Hepatocyte (in vitro differentiated cells): ENCODE data around the gene MYO18B. TPM values are rescaled to one million over a fixed set of nuclear protein-coding genes. Genes with fewer than 3 reads are reported as not detected.

ENCODE experiments used
- DNase-seq: peaks from one replicate; pipeline ENCODE4 v3.0.0-alpha.2; 2016; ENCODE audit warnings: low spot score
- H2AFZ ChIP-seq: fragments of 200-600 bp; sonication (generic); 2 replicates; pipeline ENCODE4 v1.6.0; 2016; ENCODE audit warnings: antibody characterized with exemption, mild to moderate bottlenecking
- H3K27ac ChIP-seq: fragments of 200-600 bp; sonication (generic); 2 replicates; pipeline ENCODE4 v1.5.1; 2016; ENCODE audit warnings: mild to moderate bottlenecking
- H3K27me3 ChIP-seq: fragments of 200-600 bp; sonication (generic); 2 replicates; pipeline ENCODE4 v1.6.1; 2016
- H3K36me3 ChIP-seq: fragments of 200-600 bp; sonication (generic); replicated peaks from 2 replicates; pipeline ENCODE4 v1.5.1; 2016; ENCODE audit warnings: low read depth; ENCODE audit not compliant: insufficient read depth
- H3K4me1 ChIP-seq: fragments of 200-600 bp; sonication (generic); 2 replicates; pipeline ENCODE4 v1.5.1; 2016; ENCODE audit warnings: mild to moderate bottlenecking, moderate library complexity; ENCODE audit not compliant: insufficient read depth
- H3K4me2 ChIP-seq: fragments of 200-600 bp; sonication (generic); 2 replicates; pipeline ENCODE4 v1.6.0; 2016
- H3K4me3 ChIP-seq: fragments of 200-600 bp; sonication (generic); 2 replicates; pipeline ENCODE4 v1.5.1; 2016; ENCODE audit warnings: mild to moderate bottlenecking
- H3K79me2 ChIP-seq: fragments of 200-600 bp; sonication (generic); 2 replicates; pipeline ENCODE4 v1.6.0; 2017; ENCODE audit warnings: mild to moderate bottlenecking
- H3K9me2 ChIP-seq: fragments of 200-600 bp; sonication (generic); replicated peaks from 2 replicates; pipeline ENCODE4 v1.6.0; 2017; ENCODE audit warnings: mild to moderate bottlenecking; ENCODE audit not compliant: insufficient read depth
- H3K9me3 ChIP-seq: fragments of 200-600 bp; sonication (generic); 2 replicates; pipeline ENCODE4 v1.5.1; 2016; ENCODE audit warnings: low read depth, mild to moderate bottlenecking
- H4K20me1 ChIP-seq: fragments of 200-600 bp; sonication (generic); 2 replicates; pipeline ENCODE4 v1.6.0; 2016; ENCODE audit warnings: mild to moderate bottlenecking; ENCODE audit not compliant: insufficient read depth, poor library complexity, severe bottlenecking
- CTCF ChIP-seq: fragments of 200-600 bp; sonication (generic); IDR thresholded peaks from 2 replicates; pipeline ENCODE4 v1.5.1; 2016; ENCODE audit warnings: antibody characterized with exemption, mild to moderate bottlenecking; ENCODE audit not compliant: poor library complexity
- EZH2 ChIP-seq: fragments of 200-600 bp; sonication (generic); IDR thresholded peaks from 2 replicates; pipeline ENCODE4 v1.6.1; 2016; ENCODE audit warnings: antibody characterized with exemption, mild to moderate bottlenecking, borderline replicate concordance
- EZH2phosphoT487 ChIP-seq: fragments of 200-600 bp; sonication (generic); IDR thresholded peaks from one replicate; pipeline ENCODE4 v1.6.1; 2018; ENCODE audit warnings: antibody characterized with exemption, mild to moderate bottlenecking, low read depth, moderate library complexity; ENCODE audit not compliant: unreplicated experiment, severe bottlenecking
- WGBS: methylation state at CpG from one replicate; pipeline ENCODE4 v1.1.6; 2016; ENCODE audit warnings: low lambda C conversion rate; ENCODE audit errors: missing lambda C conversion rate; 5-methylcytosine and 5-hydroxymethylcytosine counted together
- polyA plus RNA-seq: library from polyadenylated mRNA; unstranded; fragments of >200 nt; fragmentation: Nextera tagmentation; extraction: Ambion mirVana; gene quantifications from 2 replicates; pipeline ENCODE4 v1.2.1, GENCODE V29; 2016
- total RNA-seq: library from RNA; depleted of rRNA; stranded (reverse); fragments of >200 nt; gene quantifications from 2 replicates; pipeline ENCODE4 v1.2.3, GENCODE V29; 2014

MYO18B gene
- total and polyA plus RNA-seq, 2 experiments from 2014 or later = 0.23 TPM; not detected in 1

GRCh38 chr22:25714739-25715138 lies 27.2 kb upstream of the MYO18B start:
- 81% methylated on average over 6 of the region's 6 CpGs for WGBS
- Histone ChIP-seq H3K79me2 (no peaks in the 10 kb centered on the region), H3K36me3 (no peaks in the 10 kb centered on the region), H3K27ac (no peak overlapping the region), H3K4me1 (no peaks in the 10 kb centered on the region), H3K9me2 (no peaks in the 10 kb centered on the region), H4K20me1 (no peaks in the 10 kb centered on the region), H3K4me3 (no peak overlapping the region), H3K4me2 (no peak overlapping the region), H2AFZ (no peak overlapping the region), H3K9me3 (no peaks in the 10 kb centered on the region), H3K27me3 (no peaks in the 10 kb centered on the region)
- no peak for DNase-seq
- TF ChIP-seq EZH2phosphoT487 (no peak), EZH2 (no peak), CTCF (no peak)

- no peak overlapping the region for H2AFZ ChIP-seq
- H3K4me2 ChIP-seq = no peak overlapping the region
- DNase-seq = no peak
- H3K9me3 ChIP-seq = no peaks in the 10 kb centered on the region
- H4K20me1 ChIP-seq = no peaks in the 10 kb centered on the region
- H3K27ac ChIP-seq = no peak overlapping the region
- H3K4me3 ChIP-seq = no peak overlapping the region
- no peaks in the 10 kb centered on the region for H3K4me1 ChIP-seq
- no peaks in the 10 kb centered on the region for H3K79me2 ChIP-seq
- H3K9me2 ChIP-seq = no peaks in the 10 kb centered on the region
- no peaks in the 10 kb centered on the region for H3K36me3 ChIP-seq
- WGBS = 94% methylated on average over 10 of the region's 10 CpGs
- no peaks in the 10 kb centered on the region for H3K27me3 ChIP-seq
- TF ChIP-seq EZH2phosphoT487 (no peak), EZH2 (no peak), CTCF (no peak)
These were observed 25.4 kb upstream of the MYO18B start for GRCh38 chr22:25716637-25717036.

DNA sequence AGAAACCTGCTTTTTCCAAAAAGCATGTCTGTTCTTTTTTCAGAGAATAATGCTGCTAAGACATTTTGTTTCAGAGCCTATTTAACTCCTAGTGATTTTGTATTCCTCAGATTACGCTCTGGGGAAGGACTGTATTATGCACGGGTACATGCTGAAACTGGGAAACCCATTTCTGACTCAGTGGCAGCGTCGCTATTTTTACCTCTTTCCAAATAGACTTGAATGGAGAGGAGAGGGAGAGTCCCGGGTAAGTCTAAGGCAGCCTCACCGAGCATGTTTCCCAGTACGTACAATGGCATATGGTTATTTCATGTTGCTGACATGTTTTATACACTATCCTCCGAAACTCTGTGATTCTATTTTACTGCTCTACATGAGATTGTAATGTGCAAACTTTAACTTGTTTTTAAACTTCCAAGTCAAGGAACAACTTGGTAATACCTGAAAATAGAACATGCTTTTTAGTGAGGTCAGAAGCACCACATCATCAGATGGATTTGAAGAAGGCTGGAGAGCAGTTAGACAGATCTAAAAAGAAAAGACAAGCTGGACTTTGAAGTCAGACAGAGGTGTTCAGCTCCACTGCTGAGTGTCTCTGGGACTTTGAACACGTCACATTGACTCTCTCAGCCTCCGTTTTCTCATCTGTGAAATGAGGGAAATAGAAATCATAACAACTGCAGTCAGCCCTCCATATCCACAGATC lies 23.7 kb upstream of the MYO18B start:
- H3K9me3 ChIP-seq = no peaks in the 10 kb centered on the region
- 88% methylated on average over 10 of the region's 10 CpGs for WGBS
- no peaks in the 10 kb centered on the region for H3K27me3 ChIP-seq
- DNase-seq = no peak
- H3K4me3 ChIP-seq = no peak overlapping the region
- H3K9me2 ChIP-seq = no peaks in the 10 kb centered on the region
- TF ChIP-seq EZH2 = no peak
- no peak for TF ChIP-seq CTCF
- no peak for TF ChIP-seq EZH2phosphoT487
- no peaks in the 10 kb centered on the region for H3K36me3 ChIP-seq
- no peaks in the 10 kb centered on the region for H3K79me2 ChIP-seq
- no peak overlapping the region for H3K27ac ChIP-seq
- no peaks in the 10 kb centered on the region for H4K20me1 ChIP-seq
- H3K4me1 ChIP-seq = no peaks in the 10 kb centered on the region
- no peak overlapping the region for H2AFZ ChIP-seq
- no peak overlapping the region for H3K4me2 ChIP-seq

GRCh38 chr22:25722223-25722622 lies 19.8 kb upstream of the MYO18B start:
- Histone ChIP-seq H3K4me1 (no peaks in the 10 kb centered on the region), H3K27ac (no peak overlapping the region), H3K9me2 (no peaks in the 10 kb centered on the region), H3K79me2 (no peaks in the 10 kb centered on the region), H3K9me3 (no peaks in the 10 kb centered on the region), H3K36me3 (no peaks in the 10 kb centered on the region), H3K4me3 (no peak overlapping the region), H3K27me3 (no peaks in the 10 kb centered on the region), H3K4me2 (no peak overlapping the region), H4K20me1 (no peaks in the 10 kb centered on the region), H2AFZ (no peak overlapping the region)
- 98% methylated on average over 16 of the region's 16 CpGs for whole genome bisulfite sequencing
- TF ChIP-seq CTCF = no peak
- no peak for TF ChIP-seq EZH2phosphoT487
- no peak for TF ChIP-seq EZH2
- no peak for DNase-seq
